HepG2 (cell line): Measurements from ENCODE around the gene VARS2. TPM values are rescaled to one million over a fixed set of nuclear protein-coding genes. Genes with fewer than 3 reads are reported as not detected.

ENCODE experiments used
- ATAC-seq: fragments of 200-7000 bp; cut with Tn5 transposase; 3 replicates; pipeline ENCODE4 v1.9.1; 2020; ENCODE audit warnings: mild to moderate bottlenecking, moderate library complexity
- BruUV-seq: library from RNA; stranded (reverse); fragments of 400-500 nt; replicated peaks from 2 replicates; lab custom pipeline; 2021; lab: Mats Ljungman, UMichigan
- CTCF ChIA-PET: fragments of 300-600 bp; formaldehyde crosslinking; extraction: SDS; loops from one replicate; lab custom pipeline; 2021; ENCODE audit warnings: low total read pairs, inconsistent platforms, low intra/inter-chr PET ratio; lab: Yijun Ruan, JAX
- POLR2A ChIA-PET: fragments of 350-600 bp; sonication (Branson Sonifier 250); formaldehyde crosslinking; loops from one replicate; lab custom pipeline; 2020; ENCODE audit warnings: antibody characterized with exemption, inconsistent platforms; lab: Yijun Ruan, JAX
- DNase-seq: peaks from one replicate; pipeline ENCODE4 v3.0.0-alpha.2; 2015; ENCODE audit warnings: low spot score
- FAIRE-seq: peaks from 3 replicates; lab custom pipeline; 2011; peaks lifted over from hg19 to GRCh38; lab: Jason Lieb, UNC
- H2AFZ ChIP-seq: one replicate; pipeline ENCODE4 v1.6.1; 2011; ENCODE audit warnings: low read length, inconsistent platforms
- H3K27ac ChIP-seq: fragments of 300-600 bp; 3 replicates; pipeline ENCODE4 v1.8.0; 2011; ENCODE audit warnings: mixed run types, mild to moderate bottlenecking, mixed read lengths, low read length, inconsistent platforms; ENCODE audit not compliant: insufficient read depth; ENCODE audit errors: extremely low read length
- H3K27me3 ChIP-seq, 2 experiments: fragments of 200-600 bp in 1 of 2; 2 replicates in 1 of 2; 3 replicates in 1 of 2; pipeline versions ENCODE4 v1.6.0 to v1.8.0; 2011; ENCODE audit warnings: low read length in 2 of 2, mild to moderate bottlenecking in 2 of 2, moderate library complexity in 2 of 2, inconsistent platforms in 1 of 2; ENCODE audit not compliant: insufficient read depth in 2 of 2, control insufficient read depth in 1 of 2
- H3K36me3 ChIP-seq, 2 experiments: fragments of 200-600 bp in 1 of 2; replicated peaks in 1 of 2; 2 replicates in 1 of 2; 3 replicates in 1 of 2; pipeline versions ENCODE4 v1.5.1 to v1.8.0; 2011; ENCODE audit warnings: low read length in 2 of 2, inconsistent platforms in 1 of 2; ENCODE audit not compliant: insufficient read depth in 2 of 2, control insufficient read depth in 1 of 2
- H3K4me1 ChIP-seq: 2 replicates; pipeline ENCODE4 v1.5.1; 2012; ENCODE audit warnings: low read length, inconsistent platforms; ENCODE audit not compliant: insufficient read depth
- H3K4me2 ChIP-seq: 2 replicates; pipeline ENCODE4 v1.6.0; 2011; ENCODE audit warnings: low read depth, low read length, inconsistent platforms
- H3K4me3 ChIP-seq, 3 experiments: fragments of 200-600 bp in 1 of 3; sonication (generic), shearing (Covaris generic) in 1 of 3; replicated peaks in 1 of 3; 2 replicates each; pipeline ENCODE4 v1.5.1; 2011 to 2016; ENCODE audit warnings: low read length in 3 of 3, inconsistent platforms in 2 of 3, low read depth in 2 of 3, mild to moderate bottlenecking in 2 of 3, control low read depth in 1 of 3, mixed read lengths in 1 of 3; ENCODE audit not compliant: insufficient read depth in 1 of 3
- H3K79me2 ChIP-seq: one replicate; pipeline ENCODE4 v1.6.1; 2011; ENCODE audit warnings: low read length, inconsistent platforms; ENCODE audit not compliant: insufficient read depth
- H3K9ac ChIP-seq: 2 replicates; pipeline ENCODE4 v1.6.0; 2011; ENCODE audit warnings: mild to moderate bottlenecking, low read depth, low read length, inconsistent platforms; ENCODE audit not compliant: insufficient read depth
- H3K9me3 ChIP-seq: 2 replicates; pipeline ENCODE4 v1.5.1; 2012; ENCODE audit warnings: mild to moderate bottlenecking, low read length
- H4K20me1 ChIP-seq: 2 replicates; pipeline ENCODE4 v1.6.0; 2011; ENCODE audit warnings: inconsistent platforms, mild to moderate bottlenecking, low read length, moderate library complexity; ENCODE audit not compliant: insufficient read depth
- PHF20 ChIP-seq: sonication (generic); formaldehyde crosslinking; IDR thresholded peaks from 2 replicates; pipeline ENCODE4 v1.5.0; 2020; ENCODE audit warnings: mild to moderate bottlenecking, missing genetic modification reagents
- SATB2 ChIP-seq: sonication (generic); formaldehyde crosslinking; IDR thresholded peaks from 2 replicates; pipeline ENCODE4 v1.5.0; 2020; ENCODE audit warnings: missing genetic modification reagents
- ZHX2 ChIP-seq, 2 experiments: sonication (generic) in 1 of 2; formaldehyde crosslinking in 1 of 2; IDR thresholded peaks; 2 replicates each; pipeline versions ENCODE4 v1.6.1 to v1.9.0; 2014 to 2022; ENCODE audit warnings: antibody characterized with exemption in 1 of 2, borderline replicate concordance in 1 of 2, inconsistent platforms in 1 of 2, low read depth in 1 of 2, missing genetic modification reagents in 1 of 2
- ZNF383 ChIP-seq: sonication (generic); formaldehyde crosslinking; IDR thresholded peaks from 2 replicates; pipeline ENCODE4 v1.4.0; 2020; ENCODE audit warnings: missing genetic modification reagents, mild to moderate bottlenecking, borderline replicate concordance
- ZNF710 ChIP-seq: sonication (generic); formaldehyde crosslinking; IDR thresholded peaks from 2 replicates; pipeline ENCODE4 v1.5.0; 2020; ENCODE audit warnings: mild to moderate bottlenecking, missing genetic modification reagents, borderline replicate concordance
- ZNF891 ChIP-seq: sonication (generic); formaldehyde crosslinking; IDR thresholded peaks from 2 replicates; pipeline ENCODE4 v1.5.0; 2020; ENCODE audit warnings: mild to moderate bottlenecking, missing genetic modification reagents
- WGBS: methylation state at CpG from one replicate; pipeline ENCODE4 v1.1.6; 2017; ENCODE audit warnings: low lambda C conversion rate; 5-methylcytosine and 5-hydroxymethylcytosine counted together
- in situ Hi-C: cut with HindIII; loops from 2 replicates; pipeline ENCODE4 v1.10.0; 2017; ENCODE audit warnings: low pct_unique_long_range_greater_than_20kb; ENCODE audit not compliant: extremely low pct_ligation_motif_present
- intact Hi-C: fragments of 100-400 bp; cut with micrococcal nuclease; formaldehyde crosslinking; loops from one replicate; pipeline ENCODE4 v1.10.0; 2022; ENCODE audit not compliant: unreplicated experiment
- polyA plus RNA-seq, 8 experiments: library from polyadenylated mRNA; depleted of rRNA in 3 of 8; stranded (reverse) in 7 of 8; unstranded in 1 of 8; fragments of >200 nt; fragmentation: Illumina TruSeq in 4 of 8; extraction: Trizol in 4 of 8; gene quantifications; 2 replicates each; pipeline versions ENCODE4 v1.2.1 to v1.2.3, GENCODE V29; 2011 to 2016; ENCODE audit warnings: low read depth in 4 of 8, missing spikeins in 1 of 8, mixed read lengths in 1 of 8; ENCODE audit not compliant: insufficient read depth in 1 of 8
- total RNA-seq, 5 experiments: library from RNA; depleted of rRNA; stranded (reverse); fragments of >200 nt; fragmentation: Illumina TruSeq; extraction: Trizol; gene quantifications; 2 replicates each; pipeline ENCODE4 v1.2.3, GENCODE V29; 2016; ENCODE audit warnings: low read depth in 1 of 5
- TF ChIP-seq, protein P1 (sequence below): IDR thresholded peaks from 2 replicates; pipeline ENCODE4 v1.6.1; 2016; ENCODE audit warnings: low read depth

VARS2 gene
- total and polyA plus RNA-seq, 2 of the 13 experiments (the other 11 are each of a cell fraction or from before 2014, with no cell fraction given) = 61.8 to 71.8 TPM

GRCh38 chr6:30887901-30888815, 25.9 kb upstream of the VARS2 start:
- peaks cover 19% of the 10 kb centered on the region for H3K79me2 ChIP-seq
- ChIA-PET CTCF (no interaction called here), POLR2A (no interaction called here)
- no peak overlapping the region for H3K4me3 ChIP-seq
- no peak overlapping the region for H3K4me2 ChIP-seq
- in situ Hi-C loops = no loop called here
- H3K9me3 ChIP-seq = no peaks in the 10 kb centered on the region
- peaks cover 24 to 44% of the 10 kb centered on the region in 2 experiments for H3K36me3 ChIP-seq
- no peaks in the 10 kb centered on the region; a peak in 1 of 5 replicates for H3K27me3 ChIP-seq
- intact Hi-C loops = no loop called here
- peaks cover 4% of the 10 kb centered on the region; the same call in 1 of the 2 replicates for H4K20me1 ChIP-seq
- no TSS peak for BruUV-seq
- no peak overlapping the region for H2AFZ ChIP-seq
- FAIRE-seq = no peak
- DNase-seq = no peak
- no peak overlapping the region for H3K9ac ChIP-seq
- H3K27ac ChIP-seq = no peak overlapping the region
- H3K4me1 ChIP-seq = peaks cover 29% of the 10 kb centered on the region
- WGBS = 90% methylated on average over 6 of the region's 6 CpGs
- ATAC-seq = no peak
- TF ChIP-seq ZNF891 (CRISPR knock-in tag) (no peak), ZNF710 (CRISPR knock-in tag) (no peak), SATB2 (CRISPR knock-in tag) (no peak), ZNF383 (CRISPR knock-in tag) (no peak), PHF20 (CRISPR knock-in tag) (no peak), ZHX2 (IDR thresholded peaks at IDR 0.05; ENCODE audit: low read depth) (no peak), ZHX2 (CRISPR knock-in tag; IDR thresholded peaks at IDR 0.05; ENCODE audit: borderline replicate concordance) (no peak)
- TF ChIP-seq, protein P1, sequence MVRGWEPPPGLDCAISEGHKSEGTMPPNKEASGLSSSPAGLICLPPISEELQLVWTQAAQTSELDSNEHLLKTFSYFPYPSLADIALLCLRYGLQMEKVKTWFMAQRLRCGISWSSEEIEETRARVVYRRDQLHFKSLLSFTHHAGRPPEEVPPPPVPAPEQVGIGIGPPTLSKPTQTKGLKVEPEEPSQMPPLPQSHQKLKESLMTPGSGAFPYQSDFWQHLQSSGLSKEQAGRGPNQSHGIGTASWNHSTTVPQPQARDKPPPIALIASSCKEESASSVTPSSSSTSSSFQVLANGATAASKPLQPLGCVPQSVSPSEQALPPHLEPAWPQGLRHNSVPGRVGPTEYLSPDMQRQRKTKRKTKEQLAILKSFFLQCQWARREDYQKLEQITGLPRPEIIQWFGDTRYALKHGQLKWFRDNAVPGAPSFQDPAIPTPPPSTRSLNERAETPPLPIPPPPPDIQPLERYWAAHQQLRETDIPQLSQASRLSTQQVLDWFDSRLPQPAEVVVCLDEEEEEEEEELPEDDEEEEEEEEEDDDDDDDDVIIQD (CRISPR knock-in tag) = no peak
